HG03045 (cell line): ENCODE results near the gene GRAMD1B.
"Not testable (repeated sequence)": the region's sequence is repeated elsewhere in the genome, so short reads cannot be mapped to it uniquely, and the experiment has no call there.

Experiments
- ATAC-seq: cut with Tn5 transposase; IDR thresholded peaks from one replicate; pipeline ENCODE4 v1.9.1; 2021; ENCODE audit warnings: mild to moderate bottlenecking, moderate library complexity; ENCODE audit not compliant: unreplicated experiment

GRAMD1B gene

DNA sequence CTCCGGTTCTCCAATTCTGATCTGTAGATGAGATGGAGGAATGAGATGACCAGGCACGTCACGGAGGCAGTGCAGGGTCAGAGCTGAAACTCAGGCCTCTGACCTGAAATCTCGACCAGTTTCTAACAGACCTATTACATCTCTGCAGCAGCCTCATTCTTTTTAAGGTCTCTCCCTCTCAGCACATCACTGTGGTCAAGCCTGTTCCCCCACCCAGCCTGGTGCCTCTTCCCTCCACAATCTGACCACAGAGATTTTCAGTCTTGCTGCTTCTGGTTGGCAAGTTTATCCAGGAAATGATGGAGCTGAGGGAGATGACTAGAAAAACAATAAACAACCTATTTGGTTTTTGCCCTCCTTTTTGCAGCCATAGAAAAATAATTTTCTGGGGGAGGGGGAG lies 9.5 kb downstream of the GRAMD1B start:
- no peak for ATAC-seq

DNA sequence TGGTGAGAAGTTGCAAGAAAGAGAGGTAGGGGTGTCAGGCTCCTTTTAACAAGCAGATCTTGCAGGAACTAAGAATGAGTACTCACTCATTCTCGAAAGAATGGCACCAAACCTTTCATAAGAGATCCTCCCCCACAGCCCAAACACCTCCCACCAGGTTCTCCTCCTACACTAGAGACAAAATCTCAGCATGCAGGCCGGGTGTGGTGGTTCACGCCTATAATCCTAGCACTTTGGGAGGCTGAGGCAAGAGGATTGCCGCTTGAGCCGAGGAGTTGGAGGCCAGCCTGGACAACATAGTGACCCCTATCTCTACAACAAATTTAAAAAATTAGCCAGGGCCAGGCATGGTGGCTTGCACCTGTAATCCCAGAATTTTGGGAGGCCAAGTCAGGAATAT lies 11.1 kb downstream of the GRAMD1B start:
- ATAC-seq: no peak

DNA sequence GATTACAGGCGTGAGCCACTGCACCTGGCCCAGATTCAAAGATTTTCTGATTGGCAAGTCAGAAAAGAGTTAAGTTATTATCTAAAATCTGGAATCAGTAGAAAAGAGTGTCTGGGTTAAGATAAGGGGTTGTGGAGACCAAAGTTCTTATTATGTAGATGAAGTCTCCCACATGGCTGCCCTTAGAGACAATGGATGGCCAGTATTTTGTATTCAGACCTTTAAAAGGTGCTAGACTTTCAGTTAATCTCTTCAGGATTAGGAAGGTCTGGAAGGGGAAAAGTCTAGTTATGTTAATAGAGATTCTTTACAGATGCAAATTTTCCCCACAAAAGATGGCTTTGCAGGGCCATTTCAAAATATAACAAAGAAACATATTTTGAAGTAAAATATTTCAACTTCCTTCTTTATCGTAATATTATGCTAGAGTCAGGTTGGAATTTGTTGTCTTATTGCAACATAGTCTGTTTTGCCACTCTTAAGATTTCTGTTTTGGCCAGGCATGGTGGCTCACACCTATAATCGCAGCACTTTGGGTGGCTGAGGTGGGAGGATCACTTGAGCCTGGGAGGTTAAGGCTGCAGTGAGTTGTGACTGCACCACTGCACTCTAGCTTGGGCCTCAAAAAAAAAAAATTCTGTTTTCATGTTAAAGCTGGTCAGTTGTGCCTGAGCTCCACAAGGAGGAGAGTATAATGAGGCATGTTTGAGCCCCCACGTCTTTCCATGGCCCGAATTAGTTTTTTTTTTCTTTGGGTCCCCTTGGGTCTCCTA lies 14.0 kb downstream of the GRAMD1B start:
- ATAC-seq: no peak

DNA sequence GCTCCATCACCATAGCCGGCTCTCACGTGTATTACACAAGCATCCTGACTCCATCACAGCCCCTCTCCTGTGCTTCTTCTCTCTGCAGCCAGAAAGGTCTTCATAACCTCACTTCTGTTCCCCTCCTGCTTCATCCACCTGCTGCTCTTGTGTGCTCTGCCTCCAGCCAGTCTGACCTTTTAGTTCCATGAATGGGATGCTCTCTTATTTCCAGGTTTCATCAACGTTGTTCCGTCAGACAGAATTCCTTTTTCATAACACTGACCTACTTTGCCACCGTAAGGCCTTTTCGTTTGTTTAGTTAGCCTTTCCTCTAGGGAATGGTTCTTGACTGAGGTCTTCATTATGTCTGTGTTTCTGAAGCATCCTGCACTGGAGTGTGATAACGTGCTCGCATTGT lies 18.8 kb downstream of the GRAMD1B start:
- no peak for ATAC-seq

DNA sequence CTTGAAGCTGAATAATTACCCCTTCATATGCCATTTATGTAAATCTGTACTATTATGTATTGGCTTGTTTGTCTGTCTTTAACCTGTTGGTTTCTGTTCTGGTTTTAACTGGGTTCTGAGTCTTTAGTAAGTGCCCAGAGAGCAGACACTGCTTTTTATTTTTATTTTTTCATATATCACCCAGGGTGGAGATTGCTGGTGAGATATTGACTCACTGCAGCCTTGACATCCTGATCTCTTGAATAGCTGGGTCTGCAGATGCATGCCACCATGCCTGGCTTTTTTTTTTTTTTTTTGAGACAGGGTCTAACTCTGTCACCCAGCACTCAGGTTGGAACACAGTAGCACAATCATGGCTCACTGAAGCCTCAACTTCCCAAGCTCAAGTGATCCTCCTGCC lies 19.4 kb downstream of the GRAMD1B start:
- no peak for ATAC-seq

DNA sequence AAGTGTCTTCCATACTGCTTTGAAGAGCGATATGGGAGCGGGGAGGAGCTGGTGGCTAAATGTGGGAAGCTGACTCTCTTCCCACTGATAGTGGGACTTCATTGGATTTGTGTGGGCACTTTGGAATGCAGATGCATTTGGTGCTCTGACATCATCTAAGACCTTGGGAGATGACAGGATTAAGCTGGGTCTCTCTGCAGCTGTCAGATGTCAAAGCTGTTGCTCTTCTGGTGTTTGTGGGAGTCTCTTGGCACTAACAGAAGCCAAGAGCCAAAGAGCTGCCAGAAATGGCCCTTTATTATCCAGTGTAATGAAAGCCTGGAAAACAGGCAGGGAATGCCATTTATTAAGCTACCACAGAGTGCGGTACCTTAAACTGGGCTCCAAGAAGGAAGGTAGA lies 20.6 kb downstream of the GRAMD1B start:
- ATAC-seq: no peak

DNA sequence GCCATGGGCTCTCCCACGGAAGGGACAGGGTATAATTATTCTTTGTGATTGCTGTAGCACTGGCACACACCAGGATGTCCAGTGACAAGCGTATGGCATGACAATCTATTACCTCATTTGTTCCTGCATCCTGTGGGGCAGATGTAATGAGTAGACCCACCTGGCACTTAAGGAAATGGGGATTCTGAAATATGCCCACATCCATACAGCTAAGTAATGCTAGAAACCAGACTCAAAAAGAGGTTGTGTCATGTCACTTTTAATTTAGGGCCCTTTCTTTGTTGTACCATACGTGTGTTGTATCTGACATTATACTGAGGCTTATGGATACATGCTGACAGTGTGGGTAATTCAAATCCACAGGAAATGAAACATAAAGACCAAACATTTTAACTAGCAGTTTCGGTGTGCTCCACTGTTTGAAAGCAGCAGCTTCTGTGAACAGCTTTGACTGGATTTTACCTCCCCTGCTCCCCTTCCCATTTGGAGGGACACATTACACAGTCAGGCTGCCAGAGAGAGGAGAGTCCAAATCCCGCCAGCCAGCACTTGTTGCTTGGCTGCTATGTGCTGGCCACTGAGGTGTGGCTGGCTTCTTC lies 21.2 kb downstream of the GRAMD1B start:
- no peak for ATAC-seq

DNA sequence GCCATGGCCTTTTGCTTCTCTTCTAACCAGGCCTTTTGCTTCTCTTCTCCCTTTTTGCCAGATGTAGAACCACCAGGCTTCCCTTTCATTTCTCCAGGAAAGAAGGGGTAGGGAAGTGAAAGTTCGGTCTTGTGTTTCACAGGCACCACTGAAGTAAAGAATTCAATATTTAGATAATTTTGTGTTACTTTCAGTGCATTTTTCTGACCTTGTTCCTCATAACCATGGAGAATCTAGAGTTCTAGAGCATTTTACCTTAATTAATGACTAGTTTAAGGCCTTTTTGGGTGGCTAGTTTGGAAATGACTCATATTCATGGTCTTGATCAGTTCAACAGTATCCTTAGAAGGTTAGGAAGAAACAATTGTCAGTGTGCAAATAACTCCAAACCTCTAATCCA lies 22.7 kb downstream of the GRAMD1B start:
- ATAC-seq: no peak

DNA sequence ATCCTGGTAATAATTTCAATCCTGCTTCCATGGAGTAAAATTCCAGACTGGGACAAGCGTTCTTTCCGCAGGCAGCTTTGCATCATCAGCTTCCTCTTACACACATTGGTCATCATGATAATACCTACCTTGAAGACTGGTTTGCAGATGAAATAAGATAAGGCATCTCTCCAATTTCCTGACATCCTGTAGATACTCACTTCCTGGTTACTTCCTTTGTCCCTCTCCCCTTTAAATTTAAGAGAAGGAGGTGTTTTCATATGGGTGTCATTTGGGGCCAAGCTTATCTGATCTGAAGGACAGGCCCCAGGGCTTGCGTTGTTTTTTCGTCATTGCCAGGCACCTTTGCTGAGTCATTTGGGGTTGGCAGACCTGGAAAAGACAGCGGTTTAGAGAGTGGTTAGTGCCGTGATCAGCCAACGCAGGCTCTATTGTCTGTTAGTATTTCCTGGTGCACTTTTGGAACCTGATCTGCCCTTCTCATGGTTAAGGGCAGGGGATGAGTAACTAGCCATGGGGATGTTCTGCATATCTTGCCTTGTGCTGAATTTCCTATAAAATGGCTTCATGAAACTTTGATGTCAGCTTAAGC lies 24.1 kb downstream of the GRAMD1B start:
- ATAC-seq: no peak

DNA sequence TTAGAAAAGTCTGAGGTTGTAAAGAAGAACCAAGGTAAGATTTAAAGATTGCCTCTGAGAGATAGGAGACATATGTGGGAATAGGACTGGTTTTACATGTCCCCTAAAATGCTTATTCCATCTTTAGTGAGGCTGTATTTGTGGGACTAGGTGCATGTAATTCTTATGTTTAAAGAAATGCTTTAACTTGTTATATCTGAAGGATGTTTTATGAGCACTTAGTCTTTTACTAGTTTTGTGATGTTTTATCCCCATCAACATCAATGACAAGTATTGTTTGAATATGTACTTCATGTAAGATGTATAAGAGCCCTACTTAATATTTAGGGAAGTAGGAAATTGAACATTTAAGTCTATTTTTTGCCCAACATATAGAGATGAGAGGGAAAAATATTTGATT lies 24.7 kb downstream of the GRAMD1B start:
- ATAC-seq: no peak

DNA sequence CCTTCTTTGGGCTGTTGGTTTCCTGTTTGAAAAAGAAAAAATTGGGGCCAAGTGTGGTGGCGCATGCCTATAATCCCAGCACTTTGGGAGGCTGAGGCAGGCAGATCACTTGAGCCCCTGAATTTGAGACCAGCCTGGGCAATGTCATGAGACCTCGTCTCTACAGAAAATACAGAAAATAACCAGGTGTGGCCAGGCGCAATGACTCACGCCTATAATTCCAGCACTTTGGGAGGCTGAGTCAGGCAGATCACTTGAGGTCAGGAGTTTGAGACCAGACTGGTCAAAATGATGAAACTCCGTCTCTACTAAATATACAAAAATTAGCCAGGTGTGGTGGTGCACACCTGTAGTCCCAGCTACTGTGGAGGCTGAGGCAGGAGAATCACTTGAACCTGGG lies 26.4 kb downstream of the GRAMD1B start:
- ATAC-seq: not testable (repeated sequence)

DNA sequence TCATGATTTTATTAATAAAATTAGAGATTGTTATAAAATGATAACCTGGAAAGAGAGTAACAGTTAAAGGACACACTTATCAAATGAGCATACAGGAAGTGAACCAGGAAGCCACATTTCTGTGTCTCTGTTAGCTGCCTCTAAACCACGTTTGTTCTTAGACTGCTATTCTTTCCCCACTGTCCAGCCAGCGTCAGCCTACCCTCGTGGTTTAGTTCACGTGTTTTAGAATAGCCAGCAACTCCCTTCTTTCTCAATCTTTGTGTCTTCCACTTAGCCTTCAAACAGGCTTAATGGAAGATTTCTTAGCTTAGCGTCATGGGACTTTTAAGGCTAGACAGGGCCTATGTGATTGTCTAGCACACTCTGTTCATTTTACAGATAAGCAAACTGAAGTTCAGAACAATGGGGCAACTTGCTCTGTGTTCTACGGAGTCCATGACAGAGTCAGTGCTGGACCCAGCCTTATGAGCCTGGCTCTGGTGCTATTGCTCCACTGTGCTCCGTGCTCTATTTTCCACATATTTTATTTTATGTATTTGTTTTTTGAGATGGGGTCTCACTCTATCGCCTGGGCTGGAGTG lies 27.2 kb downstream of the GRAMD1B start:
- ATAC-seq: no peak

DNA sequence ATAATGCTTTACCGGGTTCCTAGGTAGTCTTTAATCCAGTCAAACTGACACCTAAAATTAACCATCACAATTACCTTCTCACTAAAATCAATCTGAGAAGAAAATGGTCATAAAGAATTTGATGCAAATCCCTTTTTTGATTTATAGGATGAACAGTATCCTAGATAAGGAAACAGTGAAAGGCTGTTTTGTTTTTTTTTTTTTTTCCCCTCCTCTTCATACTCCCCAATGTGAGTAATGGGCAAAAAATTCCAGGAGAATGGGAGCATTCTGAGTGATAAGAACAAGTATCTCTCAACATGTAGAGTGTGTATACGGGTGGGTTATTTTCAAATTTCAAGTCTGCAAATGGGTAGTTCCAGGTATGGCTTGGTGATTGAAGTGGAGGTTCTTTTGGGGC lies 28.4 kb downstream of the GRAMD1B start:
- no peak for ATAC-seq

DNA sequence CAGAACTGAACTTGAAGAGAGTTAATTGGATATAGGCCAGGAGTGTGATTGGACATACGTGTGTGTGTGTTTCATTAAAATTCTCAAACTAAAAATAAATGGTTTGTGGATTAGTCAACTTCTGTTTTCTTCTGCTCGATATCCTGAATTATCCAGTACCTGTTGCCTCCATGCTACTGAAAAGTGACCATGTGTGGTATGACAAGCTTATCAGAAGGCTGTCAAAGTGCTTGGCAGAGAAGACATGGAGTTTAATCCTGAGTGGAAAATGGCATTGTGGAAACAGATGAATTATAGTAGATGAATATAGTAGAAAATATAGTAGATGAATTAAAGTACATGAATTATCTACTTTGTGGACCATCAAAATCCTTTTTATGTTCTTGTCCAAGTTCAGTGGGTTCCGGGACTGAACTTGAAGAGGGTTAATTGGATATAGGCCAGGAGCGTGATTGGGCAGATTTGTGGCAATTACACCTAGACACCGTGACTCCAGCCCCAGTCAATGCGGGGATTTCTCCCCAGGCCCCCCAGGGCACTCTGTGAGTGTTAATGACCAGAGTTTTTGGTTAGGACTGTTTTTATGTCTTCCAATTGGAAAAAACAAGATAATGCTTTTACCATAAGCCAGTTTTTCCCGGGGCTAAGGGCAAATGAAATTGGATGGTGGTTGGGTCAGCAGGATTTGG lies 30.1 kb downstream of the GRAMD1B start:
- ATAC-seq: no peak

DNA sequence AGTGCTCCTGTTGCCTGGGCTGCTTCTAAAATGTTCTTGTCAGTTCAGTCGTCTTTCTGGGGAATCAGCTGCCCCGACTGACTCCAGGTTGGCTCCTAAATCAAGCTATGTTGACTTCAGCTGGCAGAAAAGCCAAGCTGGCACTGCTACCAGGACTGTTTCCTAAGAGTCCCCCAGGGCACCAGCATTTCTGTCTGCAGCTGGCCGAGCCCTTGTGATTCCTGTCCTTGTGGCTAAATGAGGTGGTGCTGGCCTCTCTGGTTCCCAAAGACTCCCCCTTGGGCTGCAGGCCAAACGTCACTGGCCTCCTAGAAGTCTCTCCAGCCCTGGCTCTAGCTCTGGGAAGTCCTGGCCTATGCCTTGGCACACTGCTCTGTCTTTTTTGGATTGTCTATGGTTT lies 31.1 kb downstream of the GRAMD1B start:
- ATAC-seq: no peak

DNA sequence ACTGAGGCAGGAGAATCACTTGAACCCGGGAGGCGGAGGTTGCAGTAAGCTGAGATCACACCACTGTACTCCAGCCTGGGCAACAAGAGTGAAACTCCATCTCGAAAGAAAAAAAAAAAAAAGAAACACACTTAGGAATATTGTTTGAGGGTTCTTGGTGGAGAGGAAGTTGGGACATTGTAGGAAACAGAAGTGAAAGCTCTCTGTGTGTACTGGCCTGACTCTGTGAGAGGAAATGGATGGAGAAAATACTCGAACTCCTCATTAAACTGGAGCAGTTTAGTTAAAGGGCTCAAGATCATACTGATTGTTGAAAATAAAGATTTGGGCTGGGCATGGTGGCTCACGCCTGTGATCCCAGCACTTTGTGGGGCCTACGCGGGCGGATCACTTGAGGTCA lies 35.6 kb downstream of the GRAMD1B start:
- not testable (repeated sequence) for ATAC-seq

DNA sequence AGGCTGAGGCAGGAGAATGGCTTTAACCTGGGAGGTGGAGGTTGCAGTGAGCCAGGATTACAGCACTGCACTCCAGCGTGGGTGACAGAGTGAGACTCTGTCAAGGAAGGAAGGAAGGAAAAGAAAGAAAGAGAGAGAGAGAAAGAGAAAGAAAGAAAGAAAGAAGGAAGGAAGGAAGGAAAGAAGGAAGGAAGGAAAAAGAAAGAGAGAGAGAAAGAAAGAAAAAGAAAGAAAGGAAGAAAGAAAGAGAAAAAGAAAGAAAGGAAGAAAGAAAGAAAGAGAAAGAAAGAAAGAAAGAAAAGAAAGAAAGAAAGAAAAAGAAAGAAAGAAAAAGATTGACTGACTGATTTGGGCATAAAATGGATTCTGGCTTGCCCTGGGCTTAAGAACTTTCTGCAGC lies 36.1 kb downstream of the GRAMD1B start:
- ATAC-seq: not testable (repeated sequence)

DNA sequence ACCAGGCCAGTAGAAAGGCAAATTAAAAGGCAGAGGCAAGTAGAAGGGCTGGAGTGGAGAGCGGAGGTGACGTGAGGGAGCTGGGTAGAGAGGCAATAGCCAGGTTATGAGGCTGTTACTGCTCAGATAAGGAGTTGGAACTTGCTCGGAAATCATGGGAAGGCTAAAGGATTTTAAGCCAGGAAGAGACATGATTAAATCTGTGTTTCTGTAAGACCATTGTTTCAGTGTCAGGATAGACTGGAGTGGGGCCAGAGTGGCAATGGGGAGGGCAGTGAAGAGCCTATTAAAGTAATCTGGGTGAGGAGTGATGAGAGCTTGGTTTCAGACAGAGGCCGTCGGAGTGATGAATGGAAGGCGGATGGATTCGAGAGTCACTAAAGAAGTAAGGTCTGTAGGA lies 39.0 kb downstream of the GRAMD1B start:
- no peak for ATAC-seq

DNA sequence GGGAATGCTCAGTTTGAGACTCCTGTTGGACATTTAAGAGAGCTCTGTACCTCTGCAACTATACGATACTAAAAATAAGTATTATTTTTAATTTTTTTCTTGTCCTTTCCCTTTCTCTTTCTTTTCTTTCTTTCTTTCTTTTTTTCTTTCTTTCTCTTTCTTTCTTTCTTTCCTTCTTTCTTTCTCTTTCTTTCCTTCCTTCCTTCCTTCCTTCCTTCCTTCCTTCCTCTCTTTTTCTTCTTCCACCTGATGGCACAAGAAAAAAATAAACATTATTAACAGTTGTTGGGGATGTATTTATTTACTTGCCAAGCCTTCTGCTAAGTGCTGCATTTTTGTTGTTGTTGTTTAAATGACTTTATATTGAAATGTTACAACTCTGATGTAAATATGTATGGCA lies 39.5 kb downstream of the GRAMD1B start:
- no peak for ATAC-seq

DNA sequence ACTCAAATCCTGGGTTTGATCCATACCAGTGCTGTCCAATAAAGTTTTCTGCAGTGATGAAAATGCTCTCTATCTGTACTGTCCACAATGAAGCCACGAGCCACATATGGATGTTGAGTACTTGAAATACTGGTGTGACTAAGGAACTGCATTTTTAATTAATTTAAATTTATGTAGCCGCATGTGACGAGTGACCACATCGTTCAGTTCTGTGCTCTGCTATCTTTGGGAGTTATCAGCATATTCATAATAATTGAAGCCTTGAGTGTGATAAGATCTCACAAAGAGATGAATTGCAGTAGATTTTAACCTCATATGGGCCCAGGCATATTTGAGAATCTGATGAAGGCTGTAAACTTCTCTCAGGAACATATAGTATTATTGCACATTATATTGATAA lies 40.8 kb downstream of the GRAMD1B start:
- no peak for ATAC-seq

DNA sequence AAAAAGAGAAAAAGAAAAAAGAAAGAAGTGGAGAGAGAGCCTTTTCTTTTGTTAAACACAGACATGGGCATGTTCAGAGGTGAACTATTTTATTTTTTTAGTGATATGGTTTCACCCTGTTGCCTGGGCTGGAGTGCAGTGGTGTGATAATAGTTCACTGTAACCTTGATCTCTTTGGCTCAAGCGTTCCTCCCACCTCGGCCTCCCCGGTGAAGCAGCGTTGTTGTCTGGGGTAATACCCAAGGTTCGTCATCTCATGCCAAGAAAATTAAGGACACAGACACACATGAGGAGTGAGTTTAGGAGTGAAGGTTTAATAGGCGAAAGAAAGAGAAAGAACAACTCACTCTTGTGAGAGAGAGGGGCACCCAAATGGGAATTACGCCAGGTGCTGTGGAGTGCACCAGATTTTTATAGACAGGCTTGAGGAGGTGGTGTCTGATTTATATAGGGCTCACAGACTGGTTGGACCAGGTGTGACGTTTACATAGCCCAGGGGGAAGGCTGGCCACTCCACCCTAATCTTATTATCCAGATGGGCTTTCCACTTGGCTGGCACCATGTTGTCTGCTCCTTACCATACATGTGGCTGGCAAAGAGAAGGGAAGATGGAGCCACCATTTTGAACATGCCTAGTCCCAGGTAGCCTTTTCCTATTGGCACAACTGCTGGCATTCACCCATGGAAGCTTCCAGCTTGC lies 42.3 kb downstream of the GRAMD1B start:
- ATAC-seq: no peak
